NCI-H526 (cell line): ENCODE measurements around the gene XAB2.
"Not testable (repeated sequence)": the region's sequence is repeated elsewhere in the genome, so short reads cannot be mapped to it uniquely, and the experiment has no call there.

Experiments
- DNase-seq, 2 experiments: peaks; one replicate each; lab custom pipeline; 2025; lab: John Stamatoyannopoulos, UW

XAB2 gene

DNA sequence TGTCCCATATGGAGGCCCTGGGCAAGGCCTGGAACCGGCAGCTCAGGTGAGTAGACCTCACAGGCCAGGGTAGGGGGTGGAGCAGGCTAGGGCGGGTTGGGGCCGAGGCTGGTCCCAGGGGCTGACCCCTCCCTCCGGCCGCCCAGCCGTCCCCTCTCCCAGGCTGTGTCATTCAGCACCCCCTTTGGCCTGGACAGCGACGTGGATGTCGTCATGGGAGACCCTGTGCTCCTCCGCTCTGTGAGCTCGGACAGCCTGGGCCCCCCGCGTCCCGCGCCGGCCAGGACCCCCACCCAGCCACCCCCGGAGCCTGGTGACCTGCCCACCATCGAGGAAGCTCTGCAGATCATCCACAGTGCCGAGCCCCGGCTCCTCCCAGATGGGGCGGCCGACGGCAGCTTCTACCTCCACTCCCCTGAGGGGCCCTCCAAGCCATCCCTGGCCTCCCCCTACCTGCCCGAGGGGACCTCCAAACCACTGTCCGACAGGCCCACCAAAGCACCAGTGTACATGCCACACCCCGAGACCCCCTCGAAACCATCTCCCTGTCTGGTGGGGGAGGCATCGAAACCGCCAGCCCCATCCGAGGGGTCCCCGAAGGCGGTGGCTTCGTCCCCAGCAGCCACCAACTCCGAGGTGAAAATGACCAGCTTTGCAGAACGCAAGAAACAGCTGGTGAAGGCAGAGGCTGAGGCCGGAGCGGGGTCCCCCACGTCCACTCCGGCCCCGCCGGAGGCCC, 17.6 kb downstream of the XAB2 start:
- DNase-seq, result no peak

DNA sequence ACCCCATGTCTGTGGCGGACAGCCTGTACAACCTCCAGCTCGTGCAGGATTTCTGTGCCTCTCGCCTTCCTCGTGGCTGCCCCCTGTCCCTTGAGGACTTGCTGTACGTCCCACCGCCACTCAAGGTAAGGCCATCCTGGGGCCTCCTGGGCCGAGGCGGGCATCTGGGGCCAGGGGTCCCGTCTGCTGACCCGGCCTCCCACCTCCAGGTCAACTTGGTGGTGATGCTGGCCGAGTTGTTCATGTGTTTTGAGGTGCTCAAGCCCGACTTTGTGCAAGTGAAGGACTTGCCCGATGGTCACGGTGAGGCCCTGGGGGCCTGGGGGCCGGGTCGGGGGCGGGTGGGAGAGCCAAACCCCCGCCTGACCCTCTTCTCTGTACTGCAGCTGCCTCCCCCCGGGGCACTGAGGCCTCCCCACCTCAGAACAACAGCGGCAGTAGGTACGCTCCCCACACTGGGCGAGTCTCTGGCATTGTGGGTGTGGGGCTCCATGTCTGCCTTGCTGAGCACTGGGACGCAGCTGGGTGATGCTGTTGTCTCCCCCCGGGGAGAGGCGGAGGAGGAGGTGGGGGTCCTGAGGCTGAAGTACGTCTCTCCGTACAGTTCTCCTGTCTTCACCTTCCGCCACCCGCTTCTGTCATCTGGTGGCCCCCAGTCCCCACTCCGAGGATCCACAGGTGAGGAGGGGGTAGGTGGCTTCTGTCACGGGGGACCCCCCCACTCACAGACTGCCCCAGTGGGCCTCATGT, 18.7 kb downstream of the XAB2 start:
- no peak for DNase-seq

DNA sequence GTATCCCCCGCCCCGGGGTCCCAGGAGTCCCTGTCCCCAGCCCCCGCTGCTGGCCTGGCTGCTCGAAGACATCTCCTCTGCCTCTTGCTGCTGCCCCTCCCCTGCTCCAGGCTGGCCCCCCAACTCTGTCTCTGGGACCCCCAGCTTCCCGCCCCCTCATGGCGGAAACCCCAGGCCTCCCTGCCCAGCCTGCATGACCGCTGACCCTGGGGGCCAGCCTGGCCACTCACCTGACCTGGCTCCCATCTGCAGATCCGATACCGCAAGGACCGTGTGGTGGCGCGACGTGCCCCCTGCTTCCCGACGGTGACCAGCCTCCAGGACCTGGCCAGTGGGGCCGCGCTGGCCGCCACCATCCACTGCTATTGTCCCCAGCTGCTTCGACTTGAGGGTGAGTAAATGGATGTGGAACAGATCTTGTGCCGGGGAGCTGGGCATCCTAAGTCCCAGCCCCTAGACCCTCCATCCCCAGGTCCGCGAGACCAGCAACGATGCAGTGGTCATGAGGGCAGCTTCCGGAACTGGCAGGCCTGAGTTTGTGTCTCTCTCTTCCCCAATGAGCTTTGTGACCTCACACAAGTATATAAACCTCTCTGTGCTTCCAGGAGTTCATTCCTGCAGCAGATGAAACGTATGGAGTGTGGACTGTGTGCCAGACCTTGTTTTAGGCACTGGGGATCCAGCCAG, 21.3 kb downstream of the XAB2 start:
- DNase-seq, result no peak

DNA sequence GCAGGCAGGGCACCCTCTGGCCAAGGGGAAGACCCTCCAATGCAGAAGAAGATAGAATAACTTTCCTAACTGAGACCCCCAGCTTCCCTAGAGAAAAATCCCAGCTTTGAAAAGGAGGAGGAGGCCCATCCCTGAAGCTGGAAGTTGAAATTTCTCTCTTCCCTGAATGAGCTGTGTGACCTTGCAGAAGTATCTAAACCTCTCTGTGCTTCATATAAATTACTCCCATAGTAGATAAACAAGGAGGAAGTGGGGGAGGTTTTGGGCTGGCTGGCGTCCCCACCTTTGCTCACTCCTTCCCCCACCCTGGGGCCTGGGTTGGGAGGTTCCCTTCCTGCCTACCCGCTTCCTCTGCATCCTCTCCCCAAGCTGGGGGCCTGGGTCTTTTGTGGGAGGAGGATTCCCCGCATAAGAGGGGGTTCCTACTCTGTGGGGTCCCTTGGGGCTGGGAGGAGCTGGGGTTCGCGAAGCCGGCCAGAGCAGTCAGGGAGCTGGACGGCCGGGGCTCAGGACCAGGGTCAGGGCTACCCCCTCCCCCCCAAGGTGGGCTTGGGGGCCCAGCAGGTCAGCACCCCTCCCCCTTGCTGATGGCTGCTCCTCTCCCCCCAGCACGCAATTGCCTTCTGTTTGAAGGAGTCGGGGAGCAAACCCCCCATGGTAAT, 22.0 kb downstream of the XAB2 start:
- no peak for DNase-seq

DNA sequence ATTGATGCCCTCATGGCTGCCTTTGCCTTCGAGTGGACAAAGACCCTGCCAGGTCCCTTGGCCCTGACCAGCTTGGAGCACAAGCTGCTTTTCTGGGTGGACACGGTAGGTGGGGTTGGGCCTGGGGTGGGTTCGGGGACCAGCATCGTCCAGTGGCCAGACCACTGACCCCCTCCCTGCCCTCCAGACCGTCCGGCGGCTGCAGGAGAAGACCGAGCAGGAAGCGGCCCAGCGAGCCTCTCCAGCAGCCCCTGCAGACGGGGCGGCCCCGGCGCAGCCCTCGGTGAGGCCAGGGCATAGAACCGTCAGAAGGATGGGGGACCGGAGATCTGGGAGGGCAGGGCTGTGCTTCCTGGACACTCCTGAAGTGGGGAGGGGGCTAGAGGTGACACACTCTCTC, 23.1 kb downstream of the XAB2 start:
- no peak for DNase-seq

DNA sequence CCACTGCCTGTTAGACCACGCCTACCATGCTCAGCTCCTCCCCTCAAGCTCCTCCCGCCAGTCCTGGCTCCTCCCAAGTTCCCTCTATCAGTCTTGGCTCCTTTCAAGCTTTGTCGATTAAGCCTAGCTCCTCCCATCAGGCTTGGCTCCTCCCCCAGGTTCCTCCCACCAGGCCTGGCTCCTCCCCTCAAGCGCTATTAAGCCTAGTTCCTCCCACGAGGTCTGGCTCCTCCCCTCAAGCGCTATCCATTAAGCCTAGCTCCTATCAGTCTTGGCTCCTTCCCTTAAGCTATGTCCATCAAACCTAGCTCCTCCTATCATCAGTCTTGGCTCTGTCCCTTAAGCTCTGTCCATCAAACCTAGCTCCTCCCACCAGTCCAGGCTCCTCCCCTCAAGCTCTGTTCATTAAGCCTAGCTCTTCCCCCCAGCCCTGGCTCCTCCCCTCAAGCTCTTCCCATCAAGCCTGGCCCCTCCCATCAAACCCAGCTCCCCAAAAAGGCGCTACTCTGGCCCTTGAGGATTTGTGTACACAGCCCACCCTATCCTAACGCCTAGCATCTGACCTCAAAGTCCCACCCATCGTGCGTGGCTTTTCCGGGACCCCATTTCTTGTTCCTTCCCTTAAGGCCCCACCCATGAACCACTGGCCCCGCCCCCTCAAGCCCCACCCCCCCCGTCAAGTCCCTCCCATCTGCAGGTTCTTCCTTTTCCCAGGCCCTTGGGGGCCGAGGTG, 23.7 kb downstream of the XAB2 start:
- DNase-seq, result peak; percentile 34 to 61

DNA sequence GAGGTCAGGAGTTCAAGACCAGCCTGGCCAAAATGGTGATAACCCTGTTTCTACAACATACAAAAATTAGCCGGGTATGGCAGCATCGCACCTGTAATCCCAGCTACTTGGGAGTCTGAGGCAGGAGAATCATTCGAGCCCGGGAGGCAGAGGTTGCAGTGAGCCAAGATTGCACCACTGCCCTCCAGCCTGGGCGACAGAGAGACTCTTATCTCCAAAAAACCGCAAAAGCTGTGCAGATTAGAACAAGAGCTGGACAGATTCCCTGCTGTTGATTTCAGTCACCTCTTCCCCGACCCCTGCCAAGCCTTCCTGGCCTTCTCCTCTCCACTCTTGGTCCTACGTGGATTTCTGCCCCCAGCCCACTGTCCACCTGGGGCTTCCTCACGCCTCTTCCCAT, 25.4 kb downstream of the XAB2 start:
- no peak for DNase-seq

DNA sequence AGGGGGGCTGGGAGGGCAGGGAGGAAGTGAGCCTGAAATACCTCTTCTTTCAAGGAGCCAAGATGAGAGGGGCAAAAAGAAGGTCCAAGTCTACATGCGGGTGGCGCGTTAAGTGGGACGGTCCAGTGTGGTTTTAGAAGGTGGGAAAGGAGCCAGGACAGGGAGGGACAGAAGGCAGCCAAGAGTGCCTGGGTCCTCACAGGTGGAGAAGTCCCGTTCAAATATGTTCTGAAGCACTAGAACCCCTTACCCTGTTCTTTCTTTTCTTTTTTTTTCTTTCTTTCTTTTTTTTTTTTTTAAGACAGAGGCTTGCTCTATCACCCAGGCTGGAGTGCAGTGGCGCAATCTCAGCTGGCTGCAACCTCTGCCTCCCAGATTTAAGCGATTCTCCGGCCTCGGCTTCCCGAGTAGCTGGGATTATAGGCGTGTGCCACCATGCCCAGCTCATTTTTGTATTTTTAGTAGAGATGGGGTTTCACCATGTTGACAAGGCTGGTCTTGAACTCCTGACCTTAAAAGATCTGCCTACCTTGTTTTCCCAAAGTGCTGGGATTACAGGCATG, 26.3 kb downstream of the XAB2 start:
- DNase-seq, result no peak

DNA sequence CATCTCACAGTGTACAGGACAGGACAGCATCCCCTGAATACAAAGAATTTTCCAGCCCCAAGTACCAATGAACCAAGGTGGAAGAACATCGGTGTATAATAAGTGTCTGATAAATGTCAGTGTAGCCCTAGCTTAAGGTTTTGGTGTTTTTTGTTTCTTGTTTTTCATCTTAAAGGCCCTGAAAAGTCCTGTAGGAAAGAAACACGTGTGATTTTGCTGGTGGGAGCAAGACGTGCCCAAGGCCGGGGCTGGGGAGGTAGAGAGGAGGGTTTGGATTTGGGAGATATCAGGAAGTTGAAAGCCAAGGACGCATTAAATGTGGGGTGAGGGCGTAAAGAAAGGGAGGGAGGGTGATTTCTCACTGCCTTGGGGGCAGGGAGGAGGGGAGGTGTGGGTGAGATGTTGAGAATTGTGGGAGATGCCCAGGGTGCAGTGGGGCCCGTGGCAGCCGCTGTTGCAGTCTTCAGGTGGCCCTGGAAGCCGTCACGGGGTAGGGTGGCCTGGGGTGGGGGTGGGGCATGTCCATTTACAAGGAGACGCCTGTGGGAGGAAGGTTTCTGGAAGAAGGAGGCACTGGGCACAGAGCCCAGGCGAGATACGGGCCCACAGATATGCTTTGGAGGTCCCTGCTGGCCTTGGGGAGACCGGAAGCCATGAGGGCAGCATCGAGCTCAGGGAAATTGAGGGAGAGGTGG, 27.0 kb downstream of the XAB2 start:
- no peak for DNase-seq

DNA sequence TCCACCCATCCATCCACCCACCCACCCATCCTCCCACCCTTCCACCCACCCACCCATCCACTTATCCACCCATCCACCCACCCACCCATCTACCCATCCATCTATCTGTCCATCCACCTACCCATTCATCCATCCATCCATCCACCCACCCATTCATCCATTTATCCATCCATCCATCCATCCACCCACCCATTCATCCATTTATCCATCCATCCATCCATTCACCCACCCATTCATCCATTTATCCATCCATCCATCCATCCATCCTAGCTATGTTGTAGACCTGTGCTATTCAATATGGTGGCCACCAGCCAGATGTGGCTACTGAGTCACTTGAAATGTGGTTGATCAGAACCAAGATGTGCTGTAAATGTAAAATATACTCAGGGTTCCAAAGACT, 28.6 kb downstream of the XAB2 start:
- DNase-seq, result no peak

DNA sequence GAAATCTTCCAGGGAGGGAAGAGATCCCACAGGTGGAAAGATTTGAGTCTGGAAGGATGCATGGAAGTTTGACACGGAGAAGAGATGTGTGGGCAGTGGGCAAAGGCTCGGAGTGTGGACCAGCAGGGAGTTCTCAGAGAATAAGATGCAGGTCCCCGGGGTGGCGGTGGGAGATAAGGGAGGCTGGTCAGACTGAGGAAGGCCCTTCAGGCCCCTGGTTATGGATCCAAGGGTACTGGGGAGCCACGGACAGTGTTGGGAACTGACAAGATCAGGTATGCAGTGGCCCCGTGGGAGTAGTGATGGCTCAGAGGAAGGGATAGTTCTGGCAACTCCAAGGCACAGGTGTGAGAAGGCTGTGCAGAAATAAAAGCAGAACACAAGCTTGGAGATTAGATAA, 31.2 kb downstream of the XAB2 start:
- no peak for DNase-seq

DNA sequence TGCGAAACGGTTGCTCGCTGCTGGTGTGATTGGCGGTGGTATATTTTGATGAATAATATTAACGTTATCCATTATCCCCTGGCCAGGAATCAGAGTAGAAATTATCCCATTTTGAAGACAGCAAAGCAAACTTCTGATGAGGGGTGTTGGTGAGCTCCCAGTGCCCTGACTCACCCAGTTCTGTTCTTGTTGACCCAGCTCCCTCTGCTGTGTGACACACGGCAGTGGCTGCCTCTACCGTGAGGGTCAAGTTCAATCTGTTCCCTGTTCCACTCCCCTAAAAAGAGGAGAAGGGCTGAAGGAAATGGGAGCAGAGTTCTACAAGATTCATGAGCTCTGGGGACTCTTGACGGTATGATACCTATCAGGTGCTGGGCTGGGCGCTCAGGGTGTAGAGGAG, 31.7 kb downstream of the XAB2 start:
- DNase-seq, result no peak

DNA sequence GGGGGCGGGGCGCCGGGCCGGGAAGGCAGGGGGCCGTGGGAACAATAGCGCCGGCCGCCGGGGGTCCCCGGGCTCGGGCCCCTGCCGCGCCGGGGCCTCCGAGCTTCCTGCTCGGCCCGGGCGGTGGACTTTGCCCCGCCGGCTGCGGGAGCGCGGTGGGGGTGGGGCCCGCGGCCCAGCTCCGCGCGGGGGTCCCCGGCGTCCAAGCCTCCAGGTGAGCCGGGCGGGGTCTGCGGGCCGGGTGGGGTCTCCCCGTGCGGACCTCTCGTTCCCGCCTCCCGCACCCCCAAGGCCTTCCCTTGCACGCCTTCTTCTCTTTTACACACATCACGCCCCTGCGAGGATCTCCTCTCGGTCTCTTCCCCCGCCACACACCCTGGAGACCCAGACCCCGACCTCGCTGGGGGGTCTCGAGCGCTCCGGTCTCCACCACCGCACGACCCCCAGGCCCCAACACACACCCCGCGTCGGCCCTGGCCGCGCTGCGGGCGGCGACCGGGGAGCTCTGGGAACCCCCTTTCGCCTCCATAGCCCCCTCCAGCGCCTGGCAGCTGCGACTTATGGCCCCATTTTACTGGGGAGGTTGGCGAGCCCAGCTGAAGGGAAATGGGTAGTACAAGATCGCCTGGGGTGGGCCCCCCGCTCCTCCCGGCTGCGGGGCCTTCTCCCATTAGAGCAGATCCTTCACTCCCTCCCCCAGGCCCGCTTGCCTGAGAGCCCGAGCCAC, 33.0 kb downstream of the XAB2 start:
- peak in 1 of 2 experiments; percentile 17 for DNase-seq

DNA sequence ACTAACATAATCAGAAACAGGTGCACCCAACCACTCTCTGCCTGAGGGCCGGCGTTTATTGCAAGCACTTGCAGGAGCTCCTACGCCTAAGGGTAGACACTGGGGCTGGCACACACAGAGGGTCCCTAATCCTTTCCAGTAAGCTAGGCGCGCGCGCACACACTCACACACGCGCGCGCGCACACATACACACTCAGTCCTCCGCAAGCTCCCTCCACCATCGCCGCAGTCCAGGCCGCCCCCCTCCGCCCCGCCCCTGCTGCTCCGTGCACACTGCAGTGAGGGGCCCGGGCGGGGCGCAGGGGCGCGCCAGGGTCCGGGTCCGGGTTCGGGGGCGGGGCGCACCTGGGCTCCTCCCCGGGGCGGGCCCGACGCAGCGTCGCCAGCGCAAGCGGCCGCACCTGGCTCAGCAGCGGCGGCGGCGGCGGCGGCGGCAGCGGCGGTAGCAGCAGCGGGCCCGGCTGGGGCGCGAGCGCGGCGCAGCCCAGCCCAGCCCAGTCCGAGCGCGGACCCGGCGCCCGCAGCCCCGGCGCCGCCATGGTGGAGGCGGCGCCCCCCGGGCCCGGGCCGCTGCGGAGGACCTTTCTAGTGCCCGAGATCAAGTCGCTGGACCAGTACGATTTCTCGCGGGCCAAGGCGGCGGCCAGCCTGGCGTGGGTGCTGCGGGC, 33.7 kb downstream of the XAB2 start, which contains the start of gene CAMSAP3:
Gene CAMSAP3 (plus strand): TSS at position 398 of the 668 bp plus-strand sequence. CDS start 140 bp downstream, at position 538.
- peak; percentile 62 to 84 for DNase-seq

DNA sequence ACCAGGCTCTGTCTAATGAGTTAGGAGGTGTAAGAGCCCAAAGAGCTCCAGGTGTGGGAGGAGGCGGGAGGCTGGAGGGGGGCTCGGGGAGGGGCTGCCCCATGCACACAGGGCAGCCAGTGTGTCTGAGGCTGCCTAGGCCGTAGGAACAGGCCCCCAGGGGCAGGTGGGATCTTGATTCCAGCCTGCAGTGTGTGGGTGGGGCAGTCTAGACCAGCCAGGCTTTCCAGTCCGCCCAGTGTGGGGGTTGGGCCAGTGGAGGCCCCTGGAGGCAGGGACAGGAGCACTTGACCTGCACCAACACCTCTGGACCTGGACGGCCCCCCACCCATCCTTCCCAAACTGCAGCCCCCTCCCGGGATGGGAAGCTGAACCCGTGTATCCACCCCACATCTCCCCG, 39.1 kb downstream of the XAB2 start:
- no peak for DNase-seq

DNA sequence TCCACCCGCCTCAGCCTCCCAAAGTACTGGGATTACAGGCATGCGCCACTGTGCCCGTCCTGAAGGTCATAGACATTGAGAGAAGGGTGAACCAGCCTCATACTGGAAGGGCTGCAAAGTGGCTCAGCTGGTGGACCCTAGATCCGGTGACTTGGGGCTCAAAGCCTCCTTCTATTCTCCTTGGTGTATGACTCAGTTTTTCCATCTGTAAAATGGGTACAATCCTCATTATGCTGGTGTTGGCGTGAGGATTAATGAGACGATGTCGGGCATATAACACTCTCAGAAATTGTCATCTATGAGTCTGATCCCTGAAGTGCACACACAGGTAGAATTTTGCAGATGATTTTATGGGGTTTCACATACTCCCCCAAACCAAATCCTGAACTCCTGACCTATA, 39.5 kb downstream of the XAB2 start:
- no peak for DNase-seq

DNA sequence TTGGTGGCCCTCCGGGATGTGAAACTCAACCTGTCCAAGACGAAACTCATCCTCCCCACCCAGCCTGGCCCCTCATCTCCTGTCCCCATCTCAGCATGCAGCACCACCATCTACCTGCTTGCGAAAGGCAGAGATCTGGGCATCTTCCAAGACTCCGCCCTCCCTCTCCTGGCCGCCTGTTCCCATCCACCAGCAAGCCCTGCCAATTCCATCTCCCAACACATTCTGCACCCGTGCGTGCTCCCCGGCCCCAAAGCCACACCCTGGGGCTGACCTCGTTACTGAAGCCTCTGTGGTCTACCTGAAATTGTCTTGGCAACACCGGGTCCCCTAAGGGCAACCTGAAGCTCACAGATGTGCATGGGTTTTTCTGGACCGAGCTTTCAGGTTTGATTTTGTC, 46.9 kb downstream of the XAB2 start:
- no peak for DNase-seq

DNA sequence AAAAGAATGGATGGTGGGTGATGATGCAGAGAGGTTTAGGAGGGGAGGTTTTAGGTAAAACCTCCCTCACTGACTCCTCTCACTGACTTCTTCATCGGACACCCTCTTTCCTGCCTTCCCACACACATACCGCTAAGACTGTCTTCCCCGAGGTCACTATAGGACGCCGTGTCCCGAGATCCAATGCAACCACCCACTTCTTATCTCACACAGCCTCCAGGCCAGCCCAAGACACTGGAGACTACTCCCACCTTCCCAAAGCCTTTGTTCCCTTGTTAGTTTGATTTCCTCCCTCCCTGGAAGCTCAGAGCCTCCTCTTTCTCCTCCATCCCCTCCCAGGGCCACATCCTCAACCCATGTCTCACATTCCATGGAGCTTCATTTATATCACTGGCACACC, 50.2 kb downstream of the XAB2 start:
- no peak for DNase-seq

DNA sequence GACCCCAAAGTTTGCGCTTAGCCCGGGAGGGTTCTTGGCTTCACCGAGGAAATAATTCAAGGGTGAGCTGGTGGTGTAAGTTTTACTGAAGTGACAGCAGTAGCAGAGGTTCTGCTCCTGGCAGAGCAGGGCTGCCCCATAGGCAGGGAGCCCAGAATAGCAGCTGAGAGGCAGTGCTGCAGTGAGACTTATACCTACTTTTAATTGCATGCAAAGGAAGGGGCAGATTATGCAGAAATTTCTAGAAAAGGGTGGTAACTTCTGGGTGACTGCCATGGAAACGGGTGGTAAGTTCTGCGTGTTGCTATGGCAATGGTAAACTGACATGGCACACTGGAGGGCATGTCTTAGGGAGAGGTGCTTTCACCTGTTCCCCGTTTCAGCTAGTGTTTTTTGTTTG, 51.2 kb downstream of the XAB2 start:
- DNase-seq, result no peak

DNA sequence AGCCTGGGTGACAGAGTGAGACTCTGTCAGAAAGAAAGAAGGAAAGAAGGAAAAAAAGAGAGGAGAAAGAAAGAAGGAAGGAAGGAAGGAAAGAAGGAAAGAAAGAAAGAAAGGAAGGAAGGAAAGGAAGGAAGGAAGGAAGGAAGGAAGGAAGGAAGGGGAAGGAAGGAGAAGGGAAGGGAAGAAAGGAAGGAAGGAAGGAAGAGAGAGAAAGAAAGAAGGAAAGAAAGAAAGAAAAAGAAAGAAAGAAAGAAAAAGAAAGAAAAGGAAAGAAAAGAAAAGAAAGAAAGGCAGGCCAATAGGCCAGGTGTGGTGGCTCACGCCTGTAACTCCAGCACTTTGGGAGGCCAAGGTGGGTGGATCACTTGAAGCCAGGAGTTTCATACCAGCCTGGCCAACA, 51.9 kb downstream of the XAB2 start:
- not testable (repeated sequence) for DNase-seq
